Kidney glomerular epithelial cell (primary cell): ENCODE measurements around the gene CMTM2.

Source experiments
- DNase-seq: peaks from one replicate; lab custom pipeline; 2025; lab: John Stamatoyannopoulos, UW

Gene CMTM2

DNA sequence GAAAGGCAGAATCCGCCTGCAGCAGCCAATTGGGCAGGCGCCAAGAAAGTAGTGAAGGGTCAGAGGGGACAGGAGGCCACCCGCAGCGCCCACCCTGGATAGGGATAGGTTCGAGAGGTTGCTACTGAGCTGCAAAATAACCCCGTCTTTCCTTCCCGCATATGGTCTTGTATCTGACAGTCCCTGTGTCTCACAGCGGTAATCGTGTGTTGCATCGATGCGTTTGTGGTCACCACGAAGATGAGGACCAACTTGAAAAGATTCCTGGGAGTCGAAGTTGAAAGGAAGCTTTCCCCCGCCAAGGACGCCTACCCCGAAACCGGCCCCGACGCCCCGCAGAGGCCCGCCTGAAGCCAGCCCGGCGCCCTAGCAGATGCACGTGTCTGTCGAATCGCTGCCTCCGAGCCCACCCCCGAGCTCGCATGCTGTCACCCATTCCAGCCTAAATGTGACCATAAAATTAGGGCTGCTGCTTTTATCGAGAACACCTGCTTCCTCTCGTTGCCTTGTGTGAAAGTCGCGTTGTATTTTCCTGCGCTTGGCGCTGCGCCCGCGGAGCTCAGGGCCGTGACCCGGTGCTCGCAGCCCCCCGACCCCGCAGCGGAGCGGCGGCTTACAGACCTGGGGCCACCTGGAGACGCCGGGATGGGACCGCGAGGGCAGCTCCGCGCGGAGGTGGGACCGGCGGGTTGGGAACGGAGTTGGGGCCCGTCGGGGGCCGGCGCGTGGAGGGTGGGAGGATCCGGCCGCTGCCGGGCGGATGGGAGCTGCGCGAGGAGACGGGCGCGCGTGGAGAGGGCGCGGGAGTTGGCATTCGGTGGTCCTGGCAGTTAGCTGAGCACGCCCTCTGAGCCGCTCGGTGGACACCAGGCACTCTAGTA, at the start of gene CMTM2:
Gene CMTM2, plus strand, starts transcription at position 813 of the 881 bp plus-strand sequence. CDS start 145 bp downstream, outside the sequence.
- no peak for DNase-seq

DNA sequence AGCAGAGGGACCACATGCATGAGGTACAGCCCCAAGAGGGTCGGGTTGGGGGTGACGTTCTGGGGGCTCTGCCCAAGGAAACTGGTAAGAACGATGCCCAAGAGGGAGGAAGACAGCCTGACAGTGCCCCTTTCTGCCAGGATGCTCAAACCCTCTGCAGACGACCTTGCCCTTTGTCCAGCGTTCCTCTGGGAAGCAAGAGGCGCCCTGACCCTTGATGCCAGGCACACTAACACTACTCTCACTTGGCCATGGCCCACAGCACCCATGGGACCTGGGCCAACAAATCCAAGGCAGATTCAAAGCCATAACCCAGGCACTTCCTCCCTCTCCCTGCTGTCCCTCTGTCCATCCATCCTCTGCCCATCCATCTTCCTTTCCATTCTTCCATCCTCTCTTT, 49.8 kb upstream of the CMTM2 start:
- DNase-seq: no peak

DNA sequence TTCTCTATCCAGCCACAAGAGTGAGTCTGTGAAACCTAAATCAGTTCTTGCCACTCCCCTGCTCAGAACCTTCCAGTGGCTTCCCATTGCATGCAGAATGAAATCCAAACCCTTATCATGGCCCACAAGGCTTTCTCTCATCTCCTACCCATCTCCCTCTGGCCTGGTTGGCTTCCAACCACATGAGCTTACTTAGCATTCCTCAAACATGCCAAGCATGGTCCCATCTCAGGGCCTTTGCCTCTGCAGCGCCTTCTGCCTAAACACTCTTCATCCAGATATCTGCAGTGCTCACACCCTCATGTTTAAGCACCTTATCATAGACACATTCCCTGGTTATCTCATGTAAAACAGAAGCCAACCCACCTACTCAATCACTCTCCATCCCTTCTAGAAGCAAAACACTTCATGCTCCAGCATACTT, 44.9 kb upstream of the CMTM2 start:
- DNase-seq: no peak

DNA sequence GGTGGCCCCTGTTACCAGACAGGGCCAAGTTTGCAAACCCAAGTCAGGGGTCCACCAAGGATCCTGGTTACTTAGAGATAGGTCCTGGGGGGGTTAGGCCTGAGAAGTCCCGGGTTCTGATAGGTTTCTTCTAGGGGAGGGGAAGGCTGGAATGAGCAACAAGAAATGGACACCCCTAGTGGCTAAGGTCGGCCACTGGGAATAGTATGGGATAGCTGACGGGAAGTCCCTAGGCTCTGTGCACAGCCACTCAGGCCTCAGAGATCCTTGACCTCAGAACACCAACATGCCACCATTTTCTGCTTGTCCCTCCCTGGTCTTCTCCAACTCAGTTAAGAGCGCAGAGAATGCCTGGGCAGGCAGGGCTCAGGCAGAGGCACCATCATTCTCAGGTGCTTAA, 42.7 kb upstream of the CMTM2 start:
- DNase-seq: no peak

GRCh38 chr16:66537236-66537635, 42.0 kb upstream of the CMTM2 start:
- DNase-seq: no peak

- DNase-seq: no peak
Observed at GRCh38 chr16:66538910-66539309, 40.4 kb upstream of the CMTM2 start.

GRCh38 chr16:66539623-66540469, 39.4 kb upstream of the CMTM2 start:
- DNase-seq: peak; percentile 93

- DNase-seq: no peak
Observed at GRCh38 chr16:66541388-66542355, 37.6 kb upstream of the CMTM2 start.

DNA sequence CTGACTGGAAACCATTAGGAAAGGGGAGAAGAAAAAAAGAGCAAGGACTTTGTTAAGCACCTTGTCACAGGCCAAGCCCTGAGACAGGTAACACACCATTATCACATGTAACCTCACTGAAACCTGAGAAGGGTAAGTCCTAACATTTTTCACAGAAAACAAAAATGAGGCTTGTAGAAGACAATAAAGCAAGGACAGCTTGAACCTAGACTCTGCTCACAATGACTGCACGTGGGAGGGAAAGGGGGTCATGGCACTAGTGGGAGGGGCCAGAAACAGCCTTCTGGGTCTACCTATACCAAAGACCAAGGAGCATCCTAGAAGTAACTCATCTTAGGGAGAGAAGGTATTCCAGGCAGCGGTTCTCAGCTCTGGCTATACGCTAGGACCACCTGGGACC, 36.9 kb upstream of the CMTM2 start:
- DNase-seq: no peak

DNA sequence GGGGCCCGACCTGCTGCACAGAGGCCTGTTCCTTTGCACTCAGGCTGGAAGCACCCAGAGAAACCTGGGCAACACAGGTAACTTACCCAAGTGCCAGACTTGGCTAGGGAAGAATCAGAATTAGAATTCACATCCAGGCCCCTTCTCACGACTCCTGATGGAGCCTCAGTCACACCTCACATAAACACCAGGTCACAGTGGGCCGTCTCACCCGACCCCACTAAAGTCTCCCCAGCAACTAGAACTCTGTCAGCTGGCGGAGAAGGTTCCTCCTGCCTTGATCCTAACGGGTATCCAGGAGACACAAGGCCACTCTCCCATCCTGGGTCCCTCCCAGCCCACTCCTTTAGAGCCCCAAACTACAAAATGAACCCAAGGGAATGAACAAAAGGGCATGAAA, 35.7 kb upstream of the CMTM2 start:
- DNase-seq: no peak

- DNase-seq: no peak
Observed at GRCh38 chr16:66544016-66544757, 35.1 kb upstream of the CMTM2 start.

DNA sequence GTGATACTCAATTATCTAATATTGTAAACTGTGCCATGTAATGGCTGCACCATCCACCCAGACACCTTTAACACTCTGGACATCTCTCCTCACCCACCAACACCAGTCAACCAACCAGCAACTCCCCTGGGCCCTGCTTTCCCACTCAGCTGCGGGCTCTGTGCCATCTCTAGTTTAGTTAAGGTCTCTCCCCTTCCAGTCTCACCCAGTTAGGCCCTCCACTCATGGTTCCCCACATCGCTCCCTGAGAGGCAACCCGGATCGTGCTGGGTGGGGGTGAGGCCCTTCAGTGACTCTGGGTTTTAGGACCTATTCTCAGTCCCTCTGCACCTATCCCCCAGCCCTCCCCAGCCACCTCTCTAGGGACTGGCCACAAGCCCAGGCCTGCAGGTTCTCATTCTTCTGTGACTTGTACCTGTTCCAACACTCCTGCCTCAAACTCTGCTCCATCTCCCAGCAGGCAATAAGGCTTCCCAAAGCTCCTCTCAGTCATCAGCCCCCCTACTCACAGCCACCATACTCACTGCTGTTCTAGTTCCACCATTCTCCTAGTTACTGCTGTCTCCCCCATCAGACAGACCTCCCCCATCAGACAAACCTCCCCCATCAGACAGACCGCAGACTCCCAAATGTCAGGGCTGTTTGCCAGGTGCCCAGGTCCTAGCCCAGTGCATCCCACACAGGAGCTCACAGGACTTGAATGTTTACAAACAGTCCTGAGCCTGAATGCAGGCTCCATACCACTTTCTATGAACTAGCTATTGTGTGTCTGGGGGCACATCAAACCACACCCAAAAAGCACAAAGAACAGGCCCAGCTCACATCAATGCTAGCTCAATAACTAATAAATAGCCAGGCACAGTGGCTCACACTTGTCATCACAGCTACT, 31.9 kb upstream of the CMTM2 start:
- no peak for DNase-seq

DNA sequence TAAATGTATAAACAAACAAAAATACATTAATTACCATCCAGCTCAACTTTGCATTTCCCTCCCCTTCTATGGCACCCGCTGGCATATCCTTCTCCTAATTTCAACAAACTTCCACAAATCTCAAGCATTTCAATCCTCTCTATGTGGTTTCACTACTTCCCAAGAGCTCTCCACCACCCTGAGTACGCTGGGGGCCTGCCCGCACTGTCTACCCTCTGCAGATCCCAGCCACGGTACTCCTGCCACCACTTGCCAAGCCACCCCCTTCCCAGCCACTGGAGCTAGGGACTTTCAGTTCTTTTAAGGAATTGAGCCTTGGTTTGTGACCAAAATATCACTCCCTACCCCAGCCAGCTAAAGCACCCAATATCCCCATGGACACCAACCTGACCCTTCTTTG, 31.2 kb upstream of the CMTM2 start:
- no peak for DNase-seq

DNA sequence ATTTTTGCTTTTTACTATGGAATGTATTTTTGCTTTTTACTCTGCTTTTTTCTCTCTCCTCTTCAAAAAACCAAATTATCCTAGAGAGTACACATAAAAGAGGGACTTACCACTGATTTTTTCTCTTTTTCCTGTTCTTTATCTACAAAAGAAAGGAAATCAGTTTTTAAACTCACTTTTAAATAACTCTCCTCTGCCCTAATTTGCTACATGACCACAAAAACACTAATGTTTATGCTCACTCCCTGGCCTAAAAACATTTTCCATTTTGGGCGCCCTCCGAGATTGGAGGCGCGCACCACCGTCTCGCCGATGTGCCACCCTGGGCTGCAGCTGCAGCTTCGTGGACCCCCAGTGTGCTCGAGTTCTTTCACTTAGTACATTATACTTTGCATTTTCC, 30.4 kb upstream of the CMTM2 start:
- no peak for DNase-seq

DNA sequence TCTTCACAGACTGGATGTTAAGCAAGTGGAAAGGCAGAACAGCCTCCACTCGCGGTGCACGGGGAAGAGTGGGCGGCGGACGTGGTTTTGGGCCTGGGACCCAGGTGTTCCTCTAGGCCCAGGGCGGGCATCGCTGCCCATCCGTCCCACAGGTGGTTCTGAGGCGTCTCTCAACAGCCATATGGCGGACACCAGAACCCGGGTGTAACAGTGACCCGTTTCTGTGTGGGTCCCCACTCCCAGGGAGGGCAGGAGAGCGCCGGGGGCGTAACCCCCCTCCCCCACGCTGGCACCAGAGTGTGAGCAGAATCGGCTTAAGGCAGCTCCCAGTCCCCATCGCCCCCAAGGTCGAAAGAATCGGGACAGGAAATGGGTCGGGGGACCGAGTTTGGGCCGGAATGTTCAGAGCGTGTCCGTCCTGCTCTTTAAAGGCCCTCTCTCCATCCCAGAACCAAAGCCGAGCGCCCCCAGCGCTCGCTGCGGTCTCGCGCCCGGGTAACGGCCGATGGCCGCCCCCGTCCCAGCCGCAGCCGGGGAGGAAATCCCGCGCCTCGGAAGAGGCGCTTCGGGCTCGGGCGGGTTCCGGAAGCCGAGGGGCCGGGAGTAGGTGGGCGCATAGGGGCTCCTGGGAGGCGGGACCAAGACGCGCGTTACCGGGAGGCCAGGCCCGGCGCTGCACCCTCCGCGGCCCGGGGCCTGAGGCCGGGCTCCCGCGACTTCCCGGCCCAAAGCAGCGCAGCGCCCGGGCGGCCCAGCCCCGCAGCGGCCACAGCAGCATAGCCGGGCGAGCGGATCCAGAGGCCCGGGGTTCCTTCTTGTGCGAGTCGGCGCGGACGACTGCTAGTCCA, 29.8 kb upstream of the CMTM2 start, which contains the start of gene TK2:
Gene TK2, minus strand, starts transcription at position 839 of the 848 bp plus-strand sequence. Its CDS starts 61 bp downstream, at position 778.
- DNase-seq: peak; percentile 67

GRCh38 chr16:66551348-66551759, 27.9 kb upstream of the CMTM2 start:
- no peak for DNase-seq

DNA sequence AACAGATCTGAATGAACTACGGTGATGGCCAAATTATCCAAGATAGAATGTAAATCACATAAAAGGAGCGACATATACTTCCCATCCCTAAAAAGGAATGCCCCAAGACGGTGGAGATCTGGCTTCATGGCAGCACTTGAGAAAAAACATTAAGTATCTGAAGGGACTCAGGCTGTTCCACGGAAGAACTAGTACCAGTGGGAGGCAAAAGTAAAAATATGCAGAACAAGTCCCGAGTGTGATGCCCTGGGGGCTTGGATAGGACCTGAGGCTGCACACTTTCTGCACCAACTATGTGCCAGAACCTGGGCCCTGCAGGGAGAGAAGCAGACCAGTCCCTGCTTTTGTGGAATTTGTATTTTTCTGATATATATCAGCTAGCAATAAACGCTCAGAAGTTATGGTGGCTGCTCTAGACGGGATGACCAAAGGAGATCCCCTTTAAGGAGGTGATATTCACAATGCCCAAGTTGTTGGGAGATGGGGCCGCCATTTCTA, 27.4 kb upstream of the CMTM2 start:
- no peak for DNase-seq

GRCh38 chr16:66552286-66553177, 26.7 kb upstream of the CMTM2 start, which contains the start of gene CKLF:
TSS of gene CKLF (plus strand) at chr16:66552576. CDS start at chr16:66552716, 140 bp downstream.
- peak; percentile 83 for DNase-seq
